NCI-H345 (cell line): ENCODE measurements around the gene C15orf39.

Source experiments
- DNase-seq: peaks from one replicate; lab custom pipeline; 2025; lab: John Stamatoyannopoulos, UW

Gene C15orf39

DNA sequence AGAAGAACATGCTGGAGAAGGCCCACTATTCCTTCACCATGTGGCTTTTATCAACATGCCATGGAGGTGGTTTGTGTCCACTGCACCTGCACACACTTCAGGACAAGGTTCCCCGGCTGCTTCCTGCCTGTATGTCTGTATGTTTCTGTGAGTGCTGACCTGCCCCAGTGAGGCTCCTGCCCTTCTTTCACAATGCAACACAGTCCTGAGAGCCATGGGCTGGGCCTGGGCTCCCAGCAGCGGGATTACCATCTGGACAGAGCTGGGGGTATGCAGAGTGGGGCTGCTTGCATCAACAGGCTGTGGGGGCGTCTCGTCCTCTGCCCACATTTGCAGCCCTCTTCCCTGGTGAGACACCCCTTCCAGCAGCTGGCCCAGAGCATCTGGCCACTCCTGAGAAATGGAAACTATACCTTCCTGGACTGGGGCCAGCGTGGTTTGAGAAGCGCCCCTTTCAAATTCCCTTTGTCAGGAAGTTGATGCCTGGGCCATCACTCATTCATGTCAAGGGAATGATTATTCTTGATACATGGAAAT is 29.3 kb upstream of the C15orf39 start:
- no peak for DNase-seq

DNA sequence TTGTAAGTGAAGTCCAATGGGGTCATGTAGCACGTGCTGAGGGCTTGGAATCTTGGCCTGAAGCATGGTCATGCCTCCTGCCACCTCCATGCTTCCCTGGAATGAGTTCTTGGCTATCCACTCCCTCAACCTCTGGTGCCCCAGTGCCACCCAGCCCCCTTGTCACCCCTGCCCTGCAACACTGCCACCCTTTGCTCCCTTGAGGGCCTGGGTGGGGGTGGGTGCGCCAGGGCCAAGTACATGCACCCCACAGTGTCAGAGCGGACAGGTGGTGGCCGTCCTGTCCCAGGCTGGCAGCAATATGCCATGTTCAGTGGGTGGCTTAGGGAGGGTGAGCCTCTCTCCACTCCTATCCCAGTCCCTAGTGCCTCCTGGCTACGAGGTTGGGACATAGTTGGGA is 27.6 kb upstream of the C15orf39 start:
- DNase-seq = no peak

DNA sequence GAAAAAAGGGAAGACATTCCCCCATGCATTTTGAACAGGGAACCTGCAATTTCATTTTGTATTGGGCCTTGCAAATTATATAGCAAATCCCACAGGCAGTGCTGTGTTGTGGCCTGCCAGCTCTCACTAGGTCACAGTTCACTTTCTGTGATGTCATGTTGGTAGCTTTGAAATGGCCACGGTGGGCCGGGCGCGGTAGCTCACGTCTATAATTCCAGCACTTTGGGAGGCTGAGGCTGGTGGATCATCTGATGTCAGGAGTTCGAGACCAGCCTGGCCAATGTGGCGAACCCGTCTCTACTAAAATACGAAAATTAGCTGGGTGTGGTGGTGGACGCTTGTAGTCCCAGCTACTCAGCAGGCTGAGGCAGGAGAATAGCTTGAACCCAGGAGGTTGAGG is 27.0 kb upstream of the C15orf39 start:
- no peak for DNase-seq

DNA sequence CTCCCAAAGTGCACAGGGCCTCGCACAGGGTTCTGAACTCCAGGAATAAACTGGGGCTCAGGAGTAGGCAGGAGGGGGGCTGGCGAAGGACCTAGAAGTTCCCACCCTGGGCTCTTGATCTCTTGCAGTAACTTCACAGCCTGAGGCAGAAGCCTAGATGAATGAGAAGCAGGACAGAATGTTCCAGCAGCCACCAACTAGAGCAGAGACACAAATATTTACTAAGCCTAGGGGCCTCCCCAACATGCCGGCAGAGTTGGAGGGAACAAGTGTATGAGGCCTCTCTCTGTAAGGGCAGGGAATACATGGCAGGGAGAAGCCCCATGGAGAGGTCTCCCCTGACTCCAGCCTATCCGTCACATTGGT is 25.3 kb upstream of the C15orf39 start:
- DNase-seq = no peak

DNA sequence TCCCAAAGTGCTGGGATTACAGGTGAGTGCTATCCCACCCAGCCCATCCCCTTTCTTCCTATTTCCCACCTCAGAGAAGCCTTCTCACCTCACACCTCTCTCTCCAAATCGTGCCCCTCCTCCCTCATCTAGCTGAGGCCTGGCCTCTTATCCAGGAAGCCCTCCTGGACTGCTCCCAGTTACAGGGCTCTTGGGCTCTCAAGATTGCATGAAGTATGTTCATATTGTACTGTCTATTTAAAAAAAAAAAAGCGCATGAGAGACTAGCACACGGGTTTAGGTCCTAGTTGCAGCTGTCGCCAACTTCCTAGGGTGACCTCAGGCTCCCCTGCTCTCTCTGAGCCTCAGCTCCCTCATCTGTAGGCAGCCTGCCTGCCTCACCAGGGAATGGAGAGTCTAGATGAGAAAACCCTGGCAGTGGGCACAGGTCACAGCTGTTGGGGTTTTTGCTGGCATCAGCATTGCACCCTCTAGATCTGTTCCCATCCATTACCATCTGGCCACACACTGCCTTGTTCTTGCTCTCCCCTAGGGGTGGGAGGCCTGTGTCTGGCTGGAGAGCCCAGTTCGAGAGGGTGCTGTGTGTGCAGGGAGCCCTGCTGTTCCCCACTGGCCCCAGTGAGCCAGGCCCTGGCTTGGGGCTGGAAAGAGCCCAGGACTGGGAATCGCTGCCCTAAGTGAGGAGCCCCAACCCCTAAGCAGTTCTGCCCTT is 24.2 kb upstream of the C15orf39 start:
- DNase-seq = no peak

DNA sequence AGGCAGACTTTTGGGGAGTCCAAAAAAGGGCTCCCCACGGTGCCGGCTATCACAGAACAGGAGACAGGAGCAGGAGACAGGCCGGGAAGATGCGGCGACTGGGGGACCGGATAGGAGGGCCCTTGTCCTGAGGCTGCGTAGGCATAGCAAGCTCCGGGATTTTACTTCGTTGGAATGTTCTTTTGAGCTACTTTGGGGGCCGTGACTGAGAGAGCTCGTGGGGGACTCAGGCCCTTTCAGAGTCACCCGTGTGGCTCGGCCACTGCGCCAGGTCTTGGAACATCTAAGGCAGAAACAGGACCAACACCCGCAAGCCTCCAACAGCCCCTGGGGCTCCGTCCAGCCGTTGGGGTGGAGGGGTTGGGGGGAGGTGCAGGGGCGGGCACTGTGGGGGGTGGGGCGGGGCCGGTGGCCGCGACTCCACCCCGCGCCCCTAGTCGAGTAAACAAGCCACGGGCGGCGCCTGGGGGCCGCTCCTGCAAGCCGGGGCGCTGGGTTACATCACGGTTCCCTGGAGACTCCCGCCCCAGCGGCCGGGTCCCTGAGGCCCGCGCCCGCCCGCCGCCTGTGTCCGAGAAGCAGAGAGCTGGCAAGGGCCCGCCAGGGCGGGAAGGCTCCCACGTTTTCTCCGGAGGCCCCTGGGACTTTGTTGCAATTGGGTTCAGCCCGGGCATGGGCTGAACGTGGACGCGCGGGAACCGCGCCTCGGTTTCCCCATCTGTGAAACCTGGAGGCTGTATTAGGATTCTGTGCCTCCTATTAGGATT is 23.3 kb upstream of the C15orf39 start:
- no peak for DNase-seq

DNA sequence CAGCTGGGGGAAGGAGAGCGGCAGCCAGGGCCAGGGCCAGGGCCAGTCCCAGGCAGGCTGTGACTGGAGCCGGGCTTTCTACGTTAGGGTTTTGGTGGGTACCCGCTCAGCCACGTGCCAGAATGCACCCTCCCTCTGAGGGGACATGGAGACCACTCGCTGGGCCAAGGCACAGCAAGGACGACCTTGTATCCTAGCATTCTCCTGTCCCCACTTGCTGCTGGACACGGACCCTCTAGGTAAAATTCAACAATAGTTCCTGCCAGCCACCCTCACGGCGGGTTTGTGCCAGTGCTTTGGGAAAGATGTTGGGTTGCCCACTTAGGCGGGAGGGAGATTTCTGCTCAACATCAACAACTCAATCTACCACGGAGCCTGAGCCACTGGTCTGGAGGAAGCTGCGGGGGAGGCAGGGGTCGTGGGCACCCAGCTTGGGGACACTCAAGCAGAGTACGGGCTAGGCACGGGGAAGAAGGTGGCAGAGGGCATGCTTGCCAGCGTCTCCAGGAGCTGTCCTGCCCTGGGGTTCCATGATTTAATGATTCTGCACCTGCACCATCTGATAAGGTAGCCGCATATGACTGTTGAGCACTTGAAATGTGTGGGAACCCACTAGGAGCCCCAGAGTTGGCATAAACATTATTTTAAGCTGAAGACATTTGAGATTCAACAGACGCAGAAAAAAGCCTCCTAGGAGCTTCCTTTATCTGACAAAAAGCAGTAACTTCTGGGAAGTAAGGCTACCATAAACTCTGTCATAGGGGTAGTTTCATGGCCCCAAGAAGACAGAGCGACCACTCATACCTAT is 22.5 kb upstream of the C15orf39 start:
- no peak for DNase-seq

DNA sequence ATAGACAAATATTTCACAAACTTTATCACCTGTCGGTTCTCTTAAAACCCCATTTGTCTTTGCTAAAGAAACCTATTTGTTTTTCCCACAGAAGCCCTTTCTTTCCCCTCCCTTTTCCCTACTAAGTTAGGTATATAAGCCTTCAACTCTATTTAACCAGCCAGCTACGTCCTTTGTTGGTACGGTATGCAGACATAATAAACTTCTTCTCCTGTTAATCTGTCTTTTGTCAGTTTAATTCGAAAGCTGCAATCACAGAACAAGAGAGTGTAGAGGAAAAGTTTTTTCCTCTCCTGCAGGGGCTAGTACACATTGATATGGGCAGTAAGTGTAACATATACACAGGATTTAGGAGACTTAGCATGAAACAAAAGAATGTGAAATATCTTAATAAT is 21.9 kb upstream of the C15orf39 start:
- DNase-seq = no peak

DNA sequence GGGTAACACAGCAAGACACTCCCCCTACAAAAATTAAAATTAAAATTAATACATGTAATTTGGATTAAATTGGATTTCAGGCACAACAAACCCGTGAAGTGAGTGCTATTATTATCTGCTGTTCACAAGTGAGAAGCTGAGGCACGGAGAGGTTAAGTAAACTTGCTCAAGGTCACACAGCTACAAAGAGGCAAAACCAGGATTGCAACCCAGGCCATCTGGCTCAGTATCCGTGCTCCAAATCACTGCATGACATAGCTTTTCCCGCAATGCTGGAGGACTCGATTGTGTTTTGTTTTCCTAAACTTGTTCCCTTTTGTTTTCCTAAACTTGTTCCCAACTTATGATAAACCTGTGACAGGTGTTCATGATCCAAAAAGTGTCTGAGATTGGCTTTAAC is 19.9 kb upstream of the C15orf39 start:
- DNase-seq = no peak

DNA sequence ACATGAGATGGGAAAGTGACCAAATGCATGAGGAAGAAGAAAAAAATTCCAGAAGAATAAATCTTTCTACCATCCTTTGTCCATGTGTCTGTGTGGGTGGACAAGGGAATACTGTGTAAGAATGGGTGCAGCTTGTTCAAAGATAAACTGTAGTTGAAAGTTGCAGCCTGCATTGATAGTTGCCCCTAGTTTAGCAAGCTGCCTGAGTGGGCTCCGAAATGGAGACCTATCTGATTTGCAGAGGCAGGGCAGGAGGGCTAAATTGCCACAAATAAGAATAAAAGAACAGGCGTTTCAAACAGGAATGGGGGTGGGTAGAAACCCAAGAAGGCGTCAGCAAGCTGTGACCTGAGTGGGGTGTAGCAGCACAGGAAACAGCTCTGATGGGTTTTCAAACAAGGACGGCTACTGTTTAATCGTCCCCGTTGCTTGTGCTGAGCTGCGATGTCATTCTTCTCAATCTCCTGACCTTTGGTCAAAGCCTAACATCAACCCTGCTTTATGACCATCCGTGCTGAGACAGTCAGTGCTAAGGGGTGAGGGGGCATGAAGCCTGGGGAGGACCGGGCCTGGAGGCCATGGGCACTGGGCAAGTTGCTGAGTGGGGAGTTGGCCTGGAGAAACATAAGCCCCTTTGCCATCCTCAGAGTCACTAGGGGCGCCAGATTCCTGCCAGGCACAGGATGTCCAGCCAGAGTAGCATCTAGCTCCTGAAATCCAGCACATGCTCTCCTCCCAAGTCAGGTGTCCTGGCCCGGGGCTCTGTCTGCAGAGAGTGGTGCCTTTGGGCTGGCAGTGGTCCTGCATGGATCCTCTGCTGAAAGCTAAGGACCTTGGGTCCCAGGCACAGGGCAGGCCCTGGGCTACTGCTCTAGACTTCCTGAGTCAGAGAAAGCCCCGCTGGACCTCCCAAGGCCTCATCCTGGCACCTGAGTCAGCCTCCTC is 19.2 kb upstream of the C15orf39 start:
- no peak for DNase-seq

DNA sequence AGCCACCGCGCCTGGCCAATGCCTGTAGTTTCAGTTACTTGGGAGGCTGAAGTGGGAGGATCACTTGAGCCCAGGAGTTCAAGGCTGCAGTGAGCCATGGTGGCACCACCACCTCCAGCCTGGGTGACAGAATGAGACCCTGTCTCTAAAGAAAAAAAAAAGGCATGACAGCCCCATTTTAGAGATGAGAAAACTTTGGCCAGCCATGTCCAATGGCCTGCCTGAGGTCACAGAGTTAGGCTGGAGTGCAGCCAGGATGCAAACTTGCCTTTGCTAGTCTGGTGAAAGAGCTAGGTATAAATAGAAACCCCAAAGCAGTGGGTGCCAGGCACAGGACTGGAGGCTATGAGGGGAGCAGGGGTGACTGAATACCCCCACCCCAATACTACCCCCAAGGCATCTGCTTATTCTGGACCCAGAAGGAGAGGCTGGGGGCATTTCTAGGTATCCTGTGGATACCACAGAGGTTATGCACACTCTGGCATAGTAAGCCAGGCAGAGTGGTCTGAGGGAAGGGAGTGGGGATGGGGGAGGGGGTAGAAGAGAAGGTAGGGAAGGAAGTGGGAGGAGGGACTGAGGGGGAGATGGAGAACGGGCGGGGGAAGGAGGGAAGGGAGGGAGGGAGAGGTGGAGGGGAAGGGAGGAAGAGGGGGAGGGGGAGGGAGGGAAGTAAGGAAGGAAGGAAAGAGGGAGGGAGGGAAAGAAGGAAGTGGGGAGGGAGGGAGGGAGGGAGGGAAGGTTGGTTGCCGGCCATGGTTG is 16.2 kb upstream of the C15orf39 start:
- DNase-seq = no peak

DNA sequence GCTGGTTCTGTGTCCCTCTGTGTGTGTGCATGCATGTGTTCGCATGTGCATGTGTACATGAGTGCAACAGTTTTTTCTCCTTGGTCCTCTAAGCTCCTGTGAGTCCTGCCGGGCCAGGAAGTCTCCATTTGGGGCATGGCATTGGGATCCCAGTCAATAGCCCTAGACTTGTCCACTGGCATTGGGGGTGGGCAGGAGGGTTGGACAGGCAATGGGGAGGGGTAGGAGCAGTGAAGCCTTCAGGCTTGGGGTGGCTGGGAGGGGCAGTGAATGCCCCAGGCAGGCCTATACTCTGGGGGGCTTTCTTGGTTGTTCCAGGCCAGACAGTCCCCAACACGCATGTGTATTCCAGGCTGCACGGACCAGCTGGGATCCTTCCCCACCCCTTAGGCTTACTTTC is 15.6 kb upstream of the C15orf39 start:
- no peak for DNase-seq

DNA sequence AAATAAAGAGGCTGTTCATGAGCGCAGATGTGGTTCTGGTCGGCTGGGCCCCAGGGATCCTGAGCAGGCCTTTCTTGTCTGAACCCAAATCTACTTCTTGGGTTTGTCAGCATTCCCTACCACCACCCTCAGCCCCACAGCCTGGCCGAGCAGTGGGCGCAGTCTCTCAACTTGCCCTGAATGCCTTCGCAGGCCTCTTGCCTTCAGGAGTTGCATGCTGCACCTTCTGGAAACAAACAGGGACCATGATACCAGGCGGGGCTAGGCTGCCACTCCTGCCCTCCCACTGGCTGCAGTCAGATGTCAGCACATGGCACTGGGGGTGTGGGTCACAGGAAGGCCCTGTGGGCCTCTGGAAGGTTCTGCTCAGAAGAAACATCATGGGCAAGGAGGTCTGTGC is 13.2 kb upstream of the C15orf39 start:
- no peak for DNase-seq

DNA sequence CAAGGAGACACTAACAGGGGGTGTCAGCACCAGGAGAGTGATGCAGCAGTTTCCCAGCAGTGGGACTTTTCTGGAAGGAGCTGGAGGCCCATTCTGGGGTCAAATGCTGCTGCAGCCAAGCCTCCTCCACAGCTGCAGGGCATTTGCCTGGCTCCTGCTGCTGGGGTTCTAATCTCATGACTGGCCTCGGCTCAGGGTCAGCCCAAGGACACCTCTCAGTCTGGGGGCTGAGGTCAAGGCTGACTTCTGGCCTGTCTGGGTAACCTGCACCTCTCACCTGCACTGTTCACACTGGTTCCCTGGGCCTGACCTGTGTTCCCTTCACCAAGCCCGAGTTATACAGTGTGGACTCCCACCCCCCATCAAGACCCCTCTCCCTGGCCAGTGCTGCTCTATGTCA is 10.4 kb upstream of the C15orf39 start:
- DNase-seq = no peak

DNA sequence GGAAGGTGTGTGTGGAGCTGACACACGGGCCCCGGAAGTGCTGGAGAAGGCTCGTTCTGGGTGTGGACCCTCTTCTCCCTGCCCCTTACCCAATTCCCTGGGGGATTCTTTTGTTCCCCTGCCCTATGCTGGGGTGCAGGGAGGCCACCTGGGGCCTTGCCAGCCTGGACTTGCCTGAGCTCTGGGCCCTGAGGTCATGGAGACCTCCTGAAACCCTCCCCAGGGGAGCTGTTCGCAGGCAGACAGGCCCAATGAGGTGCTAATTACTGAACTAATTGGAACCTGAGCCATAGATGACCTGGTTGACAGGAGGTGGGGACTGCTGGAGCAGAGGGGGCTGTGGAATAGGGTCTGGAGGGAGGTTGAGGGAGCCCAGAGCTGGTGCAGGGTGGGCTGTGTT is 9.4 kb upstream of the C15orf39 start:
- DNase-seq = no peak

DNA sequence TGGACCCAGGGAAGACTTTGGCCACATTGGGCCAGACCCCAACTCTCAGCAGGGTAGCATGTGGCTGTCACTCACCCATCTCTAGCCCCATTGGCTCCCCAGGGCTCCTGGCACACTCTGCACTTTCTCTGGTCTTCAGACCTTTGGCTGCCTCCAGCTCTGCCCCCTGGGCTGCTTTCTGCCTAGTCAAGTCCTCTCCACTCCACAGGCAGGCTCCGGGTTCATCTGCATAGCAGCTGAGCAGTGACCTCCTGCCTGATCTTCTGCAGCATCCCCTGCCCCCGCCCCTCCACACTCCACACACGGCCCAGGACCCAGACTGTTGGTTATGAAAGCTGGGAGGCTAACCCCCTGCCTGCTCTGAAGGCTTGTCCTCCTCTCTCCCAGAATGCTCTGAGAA is 8.4 kb upstream of the C15orf39 start:
- no peak for DNase-seq

DNA sequence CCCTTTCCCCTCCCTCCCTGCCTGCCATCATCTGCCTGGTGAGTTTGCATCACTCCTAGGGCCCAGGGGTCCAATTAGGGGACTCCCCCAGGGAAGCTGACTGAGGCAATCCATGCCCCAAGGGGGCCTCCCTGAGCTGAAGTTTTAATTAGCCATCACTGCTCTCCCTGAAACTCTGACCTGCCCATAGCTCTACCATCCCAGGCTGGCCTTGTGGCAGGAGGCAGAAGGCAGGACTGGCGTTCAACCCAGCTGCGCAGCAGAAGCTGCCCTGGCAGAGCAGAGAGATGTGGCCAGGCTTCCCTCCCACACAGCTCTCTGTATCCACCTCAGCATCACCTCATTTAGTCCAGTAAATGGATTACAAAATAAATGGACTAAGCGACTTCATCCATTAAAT is 7.7 kb upstream of the C15orf39 start:
- DNase-seq = no peak

DNA sequence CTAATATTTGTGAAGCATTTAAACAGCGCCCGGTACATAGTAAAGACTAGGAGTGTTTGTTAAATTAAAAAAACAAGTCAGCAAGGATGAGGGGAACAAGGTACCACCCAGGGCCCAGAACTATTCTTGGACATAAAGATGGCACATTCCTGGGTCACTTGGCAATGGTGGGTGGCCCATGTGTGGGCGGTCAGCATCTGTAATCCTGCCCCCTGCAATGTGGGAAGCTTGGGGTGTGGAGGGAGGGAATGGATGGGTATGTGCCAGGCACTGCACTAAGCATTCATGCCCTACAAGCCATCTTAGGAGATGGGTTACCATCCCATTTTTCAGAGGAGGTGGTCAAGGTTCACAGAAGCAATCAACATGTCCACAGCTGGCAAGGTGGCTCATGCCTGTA is 7.3 kb upstream of the C15orf39 start:
- no peak for DNase-seq

DNA sequence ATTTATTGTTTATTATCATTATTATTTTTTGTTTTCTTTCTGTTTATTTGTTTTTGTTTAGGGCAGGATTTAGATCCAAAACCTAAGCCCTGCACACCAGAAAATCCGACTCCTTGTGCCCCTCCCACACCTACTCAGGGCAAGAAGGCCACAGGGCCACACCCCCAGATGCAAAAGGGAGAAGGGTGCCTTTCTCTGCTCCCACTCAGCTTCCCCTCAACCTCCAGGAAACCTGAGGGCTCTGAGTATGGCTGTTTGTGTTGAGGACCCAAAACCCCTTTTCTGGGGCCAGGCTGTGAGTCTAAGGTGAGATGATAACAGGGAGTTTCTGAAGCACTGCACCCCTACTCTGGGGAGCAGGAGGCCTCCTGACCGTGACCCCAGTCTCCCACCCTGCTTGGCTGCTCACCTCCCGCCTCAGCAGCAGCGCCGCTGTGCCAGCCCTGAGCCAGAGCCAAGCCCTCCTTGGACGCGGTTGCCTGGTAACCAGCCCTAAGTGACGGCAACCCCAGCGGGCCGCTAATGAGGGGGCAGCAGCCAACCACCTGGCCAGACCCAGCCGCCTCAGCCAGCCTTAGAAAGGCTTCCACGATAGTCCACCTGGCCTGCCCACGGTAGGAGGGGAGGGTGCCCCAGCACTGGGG is 6.4 kb upstream of the C15orf39 start:
- DNase-seq = peak; percentile 77

DNA sequence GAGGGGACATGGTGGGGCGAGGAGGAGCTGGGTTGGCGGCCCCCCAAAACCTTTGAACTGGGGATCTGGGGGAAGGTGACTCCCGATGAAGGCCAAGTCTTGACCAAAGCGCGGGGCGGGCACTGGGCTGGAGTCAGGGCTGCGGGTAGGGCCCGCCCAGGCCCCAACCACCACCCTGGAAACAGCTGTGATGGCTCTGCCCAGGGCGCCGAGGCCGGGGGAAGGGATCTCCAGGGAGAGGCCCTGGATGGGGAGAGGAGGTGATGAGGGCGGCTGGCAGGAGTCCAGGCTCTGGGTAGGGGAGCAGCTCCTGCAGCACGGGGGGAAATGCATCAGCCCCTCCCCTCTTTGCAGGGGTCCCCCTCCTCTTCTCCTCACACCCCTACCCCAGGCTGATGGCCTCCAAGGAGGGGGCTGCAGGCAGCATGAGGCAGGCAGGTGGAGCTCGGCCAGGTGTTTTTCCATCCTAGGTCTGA is 5.9 kb upstream of the C15orf39 start:
- DNase-seq = peak; percentile 79
